WTC11 (cell line): Measurements from ENCODE around the gene CCR9. TPM values are rescaled to one million over a fixed set of nuclear protein-coding genes. Genes with fewer than 3 reads are reported as not detected.

ENCODE experiments used
- ATAC-seq: fragments of 200-7000 bp; cut with Tn5 transposase; 2 replicates; pipeline ENCODE4 v1.10.0; 2021; ENCODE audit warnings: mild to moderate bottlenecking, moderate library complexity
- CTCF ChIA-PET: fragments of 300-600 bp; sonication (Branson Sonifier 250); formaldehyde crosslinking; loops from one replicate; lab custom pipeline; 2021; ENCODE audit warnings: antibody characterized with exemption; lab: Charles Lee
- POLR2A ChIA-PET: fragments of 350-600 bp; sonication (Branson Sonifier 250); formaldehyde crosslinking; loops from one replicate; lab custom pipeline; 2021; ENCODE audit warnings: antibody characterized with exemption; lab: Charles Lee
- DNase-seq: peaks from one replicate; pipeline ENCODE4 v3.0.0; 2021; ENCODE audit warnings: low spot score
- H3K27ac Mint-ChIP-seq: 2 replicates; pipeline ENCODE4 v1.8.0; 2021; ENCODE audit warnings: mixed read lengths
- H3K27me3 Mint-ChIP-seq: 2 replicates; pipeline ENCODE4 v1.8.0; 2021; ENCODE audit warnings: low read depth, mild to moderate bottlenecking, moderate library complexity, mixed read lengths
- H3K36me3 Mint-ChIP-seq: 2 replicates; pipeline ENCODE4 v1.8.0; 2021; ENCODE audit warnings: mixed read lengths
- H3K4me1 Mint-ChIP-seq: 2 replicates; pipeline ENCODE4 v1.8.0; 2022; ENCODE audit warnings: mixed read lengths
- H3K4me3 Mint-ChIP-seq: 2 replicates; pipeline ENCODE4 v1.8.0; 2021; ENCODE audit warnings: mild to moderate bottlenecking, moderate library complexity, mixed read lengths
- H3K9me3 Mint-ChIP-seq: 2 replicates; pipeline ENCODE4 v1.8.0; 2021; ENCODE audit warnings: mixed read lengths
- AR ChIP-seq: fragments of 250-450 bp; sonication (Bioruptor Pico); IDR thresholded peaks from 2 replicates; pipeline ENCODE4 v1.9.0; 2021; ENCODE audit warnings: mild to moderate bottlenecking
- ARID4B ChIP-seq: sonication (generic); formaldehyde crosslinking; IDR thresholded peaks from 2 replicates; pipeline ENCODE4 v1.8.0; 2023; ENCODE audit warnings: missing genetic modification reagents, mild to moderate bottlenecking, borderline replicate concordance
- CBFB ChIP-seq: sonication (generic); formaldehyde crosslinking; IDR thresholded peaks from 2 replicates; pipeline ENCODE4 v1.8.1; 2022; ENCODE audit warnings: mild to moderate bottlenecking, low read depth, missing genetic modification reagents
- CDX4 ChIP-seq: fragments of 250-450 bp; sonication (Bioruptor Pico); IDR thresholded peaks from 2 replicates; pipeline ENCODE4 v1.9.0; 2021; ENCODE audit warnings: moderate library complexity, mild to moderate bottlenecking, inconsistent platforms, borderline replicate concordance
- CTCF ChIP-seq: fragments of 200-600 bp; IDR thresholded peaks from 2 replicates; pipeline ENCODE4 v1.8.0; 2022; ENCODE audit warnings: antibody characterized with exemption
- E2F5 ChIP-seq: sonication (generic); formaldehyde crosslinking; IDR thresholded peaks from 2 replicates; pipeline ENCODE4 v1.8.1; 2022; ENCODE audit warnings: mild to moderate bottlenecking, moderate library complexity, missing genetic modification reagents
- ELF4 ChIP-seq: sonication (generic); formaldehyde crosslinking; IDR thresholded peaks from 2 replicates; pipeline ENCODE4 v1.8.1; 2022; ENCODE audit warnings: low read depth, mild to moderate bottlenecking, moderate library complexity, missing genetic modification reagents
- ERG ChIP-seq: fragments of 250-450 bp; sonication (Bioruptor Pico); IDR thresholded peaks from 2 replicates; pipeline ENCODE4 v1.8.0; 2021; ENCODE audit warnings: mild to moderate bottlenecking
- ESRRA ChIP-seq: sonication (generic); formaldehyde crosslinking; IDR thresholded peaks from 2 replicates; pipeline ENCODE4 v1.8.1; 2022; ENCODE audit warnings: mild to moderate bottlenecking, missing genetic modification reagents, borderline replicate concordance
- KAT7 ChIP-seq: sonication (generic); formaldehyde crosslinking; IDR thresholded peaks from 2 replicates; pipeline ENCODE4 v1.8.1; 2023; ENCODE audit warnings: missing genetic modification reagents, mild to moderate bottlenecking, borderline replicate concordance
- MYBL2 ChIP-seq: sonication (generic); formaldehyde crosslinking; IDR thresholded peaks from 2 replicates; pipeline ENCODE4 v1.8.1; 2023; ENCODE audit warnings: mild to moderate bottlenecking, moderate library complexity, missing genetic modification reagents
- PRRX2 ChIP-seq: fragments of 250-450 bp; sonication (Bioruptor Pico); IDR thresholded peaks from 2 replicates; pipeline ENCODE4 v1.8.0; 2021; ENCODE audit warnings: mild to moderate bottlenecking
- USF1 ChIP-seq: sonication (generic); formaldehyde crosslinking; IDR thresholded peaks from 2 replicates; pipeline ENCODE4 v1.8.0; 2022; ENCODE audit warnings: mild to moderate bottlenecking, missing genetic modification reagents
- ZNF232 ChIP-seq: sonication (generic); formaldehyde crosslinking; IDR thresholded peaks from 2 replicates; pipeline ENCODE4 v1.8.0; 2022; ENCODE audit warnings: mild to moderate bottlenecking, missing genetic modification reagents
- ZNF263 ChIP-seq: sonication (generic); formaldehyde crosslinking; IDR thresholded peaks from 2 replicates; pipeline ENCODE4 v1.8.1; 2022; ENCODE audit warnings: low read depth, mild to moderate bottlenecking, moderate library complexity, missing genetic modification reagents
- ZNF425 ChIP-seq: fragments of 250-450 bp; sonication (Bioruptor Pico); conservative IDR thresholded peaks from 2 replicates; pipeline ENCODE4 v1.9.0; 2021; ENCODE audit warnings: mild to moderate bottlenecking
- total RNA-seq: library from RNA; stranded (reverse); gene quantifications from 3 replicates; pipeline ENCODE4 v1.2.3, GENCODE V29; 2021

Gene CCR9
- total RNA-seq, 1 experiment from 2014 or later: not detected

GRCh38 chr3:45938043-45938435 lies 51.7 kb downstream of the CCR9 start:
- POLR2A ChIA-PET: no interaction called here
- H3K9me3 Mint-ChIP-seq: peaks cover 6% of the 10 kb centered on the region; the same call in 1 of the 2 replicates
- ATAC-seq (no peak), DNase-seq (no peak)
- H3K4me1 Mint-ChIP-seq: peaks cover 17% of the 10 kb centered on the region
- CTCF ChIA-PET: interaction anchor here (0.6 to 4.0 kb wide), 30 partner anchors 9 to 512 kb away, joined by 3 to 30 read pairs (median 4); partner anchors contain the start of genes CCR1, FYCO1 and XCR1
- H3K27me3 Mint-ChIP-seq: no peaks in the 10 kb centered on the region
- peaks cover 47% of the 10 kb centered on the region for H3K36me3 Mint-ChIP-seq
- H3K4me3 Mint-ChIP-seq: no peak overlapping the region
- no peak overlapping the region for H3K27ac Mint-ChIP-seq
- TF ChIP-seq ARID4B (no peak), AR (CRISPR knock-in tag) (no peak), CBFB (CRISPR knock-in tag) (no peak), ESRRA (CRISPR knock-in tag) (no peak), CTCF (no peak), E2F5 (no peak), MYBL2 (no peak), CDX4 (CRISPR knock-in tag) (no peak), USF1 (CRISPR knock-in tag) (no peak), ZNF263 (CRISPR knock-in tag) (no peak), ELF4 (CRISPR knock-in tag) (no peak), PRRX2 (no peak), ERG (CRISPR knock-in tag) (no peak), ZNF232 (CRISPR knock-in tag) (no peak), ZNF425 (CRISPR knock-in tag) (no peak), KAT7 (CRISPR knock-in tag) (no peak)
